HG03342 (cell line): ENCODE data around the gene SCARB2.
A peak's percentile ranks its signal among the peaks of the same experiment; 100 is the strongest.

ENCODE experiments used
- ATAC-seq: cut with Tn5 transposase; IDR thresholded peaks from one replicate; pipeline ENCODE4 v1.9.1; 2021; ENCODE audit warnings: mild to moderate bottlenecking, moderate library complexity; ENCODE audit not compliant: unreplicated experiment

SCARB2 gene

DNA sequence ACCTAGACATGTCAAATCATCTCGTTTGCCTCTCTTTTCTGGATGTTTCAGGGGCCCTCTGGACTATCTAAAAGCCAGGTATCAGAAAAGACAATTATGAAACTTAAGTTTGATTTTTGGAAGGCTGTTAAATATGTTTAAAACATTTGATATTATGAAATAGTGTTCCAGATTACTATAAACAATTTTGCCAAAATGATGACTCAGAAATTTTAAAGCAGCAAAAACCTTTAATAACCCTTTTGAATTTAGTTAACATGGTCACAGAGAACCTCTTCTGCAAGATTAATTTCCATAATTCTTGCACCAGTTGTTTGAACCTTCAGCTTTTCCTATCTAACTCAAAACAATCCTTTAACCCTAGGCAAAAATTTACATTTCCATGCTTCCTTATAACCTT, 19.1 kb upstream of the SCARB2 start:
- no peak for ATAC-seq

DNA sequence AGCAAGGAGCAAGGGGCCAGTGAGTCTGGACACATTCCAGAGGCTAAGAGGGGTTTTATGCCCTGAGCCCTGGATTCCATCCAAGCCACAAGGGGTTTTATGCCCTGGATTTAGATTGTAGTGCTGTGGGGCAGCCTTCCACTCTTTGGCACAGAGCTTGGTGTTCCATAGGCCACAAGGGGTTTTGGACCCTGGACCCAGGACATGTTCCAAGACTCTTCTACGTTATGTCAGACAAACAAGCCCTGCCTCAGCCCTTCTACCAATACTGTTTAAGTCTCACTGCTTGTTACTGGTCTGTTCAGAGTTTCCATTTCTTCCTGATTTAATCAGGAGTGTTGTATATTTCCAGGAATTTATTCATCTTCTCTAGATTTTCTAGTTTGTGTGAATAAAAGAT, 12.8 kb upstream of the SCARB2 start:
- ATAC-seq, result no peak

DNA sequence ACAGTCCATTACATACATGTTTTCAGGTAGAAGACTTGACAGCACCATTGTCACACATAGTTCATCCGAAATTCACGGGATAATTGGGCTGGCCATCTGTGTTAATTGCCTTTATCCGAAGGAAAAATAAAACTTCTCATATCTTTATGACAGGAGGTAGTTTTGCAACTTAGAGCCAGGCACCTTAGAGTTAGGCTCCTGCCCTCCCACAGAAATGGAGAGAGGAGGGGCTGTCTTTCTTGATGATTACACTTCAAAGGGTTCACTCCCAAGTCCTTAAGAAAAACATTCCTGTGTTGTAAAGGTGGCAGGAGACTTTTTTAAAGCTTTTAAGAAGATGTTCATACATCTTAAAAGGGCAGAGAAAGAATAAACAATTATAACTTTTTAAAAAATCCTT, 10.5 kb upstream of the SCARB2 start:
- ATAC-seq, result no peak

DNA sequence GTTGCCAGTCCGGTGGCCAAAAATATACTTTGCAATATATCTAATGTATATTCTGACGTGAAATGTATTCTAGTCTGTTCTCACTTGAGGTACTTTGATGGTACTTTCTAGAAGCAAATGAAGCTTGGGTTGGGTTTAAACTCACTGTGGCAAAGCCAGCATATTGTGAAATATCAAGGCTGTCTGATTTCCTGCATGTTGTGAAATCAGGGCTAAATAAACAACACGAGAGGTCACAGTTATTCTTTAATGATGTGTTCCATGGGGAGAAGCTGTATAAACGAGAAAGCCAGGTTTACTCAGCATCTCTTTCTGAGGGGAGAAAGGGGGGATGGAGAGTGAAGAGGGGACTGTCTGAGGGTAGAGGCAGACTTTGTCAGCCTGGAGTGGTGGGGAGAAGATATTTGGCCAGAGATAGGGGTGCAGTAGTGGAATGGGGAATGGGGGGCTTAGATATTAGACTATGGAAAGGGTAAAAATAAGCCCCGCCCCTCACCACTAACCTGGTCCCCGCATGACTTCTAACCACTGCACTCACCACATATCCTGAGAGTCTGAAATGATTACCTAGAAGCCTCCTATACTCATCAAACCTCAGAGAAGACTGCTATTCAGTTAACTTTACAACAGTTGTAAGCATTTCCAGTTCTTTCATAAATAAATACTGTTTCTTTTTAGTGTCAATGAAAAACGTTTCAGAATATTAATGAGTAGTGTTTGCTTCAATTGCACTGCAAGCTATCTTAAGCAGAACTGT, 5.9 kb upstream of the SCARB2 start:
- no peak for ATAC-seq

DNA sequence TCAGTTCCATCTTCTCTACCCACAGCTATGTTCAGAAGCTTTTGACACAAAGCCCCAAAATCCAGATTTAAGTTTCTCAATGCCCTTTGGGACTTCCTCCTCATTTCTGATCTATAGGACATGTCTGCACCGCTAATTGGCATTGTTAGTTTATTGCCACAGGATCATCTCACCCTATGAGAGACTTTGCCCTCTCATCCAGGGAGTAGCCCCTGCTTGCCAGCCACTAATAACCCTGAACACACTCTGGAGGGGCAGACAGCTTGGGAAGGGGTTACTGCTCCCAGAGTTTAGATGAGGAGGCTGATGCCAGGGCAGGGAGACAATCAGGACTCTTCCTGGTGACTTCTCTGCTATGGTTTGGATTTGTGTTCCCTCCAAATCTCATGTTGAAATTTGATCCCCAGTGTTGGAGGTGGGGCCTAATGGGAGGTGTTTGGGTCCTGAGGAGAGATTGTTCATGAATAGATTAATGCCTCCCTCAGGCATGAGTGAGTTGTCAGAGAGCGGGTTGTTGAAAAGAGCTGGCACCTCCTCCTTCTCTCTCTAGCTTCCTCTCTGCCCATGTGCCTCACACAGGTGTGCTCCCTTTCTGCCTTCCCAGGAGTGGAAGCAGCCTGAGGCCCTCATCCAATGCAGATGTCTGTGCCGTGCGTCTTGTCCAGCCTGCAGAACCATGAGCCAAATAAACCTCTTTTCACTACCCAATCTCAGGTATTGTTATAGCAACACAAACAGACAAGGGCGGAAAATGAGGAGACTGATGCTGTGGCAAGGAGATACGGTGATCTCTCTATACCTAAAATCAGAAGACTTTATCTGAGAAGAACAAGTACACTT, 3.6 kb upstream of the SCARB2 start:
- no peak for ATAC-seq

DNA sequence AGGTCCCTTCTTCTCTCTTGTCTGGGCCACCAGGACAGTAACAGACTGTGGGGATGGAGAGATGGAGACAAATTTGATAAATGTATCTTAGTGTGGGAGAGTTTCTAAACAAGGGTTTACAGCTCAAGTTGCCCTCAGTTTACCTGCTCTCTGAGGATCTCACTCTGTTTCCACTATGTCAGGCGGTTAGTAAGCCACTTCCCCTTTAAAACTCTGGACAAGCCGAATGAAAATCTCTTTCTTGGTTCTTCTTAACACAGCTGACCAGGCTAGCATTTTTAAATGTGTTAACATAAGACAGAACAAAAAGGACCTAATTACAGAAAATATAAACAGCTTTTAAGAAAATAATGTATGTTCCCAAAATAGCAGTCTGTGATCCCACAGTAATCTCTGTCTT, 2.9 kb upstream of the SCARB2 start:
- ATAC-seq, result no peak

DNA sequence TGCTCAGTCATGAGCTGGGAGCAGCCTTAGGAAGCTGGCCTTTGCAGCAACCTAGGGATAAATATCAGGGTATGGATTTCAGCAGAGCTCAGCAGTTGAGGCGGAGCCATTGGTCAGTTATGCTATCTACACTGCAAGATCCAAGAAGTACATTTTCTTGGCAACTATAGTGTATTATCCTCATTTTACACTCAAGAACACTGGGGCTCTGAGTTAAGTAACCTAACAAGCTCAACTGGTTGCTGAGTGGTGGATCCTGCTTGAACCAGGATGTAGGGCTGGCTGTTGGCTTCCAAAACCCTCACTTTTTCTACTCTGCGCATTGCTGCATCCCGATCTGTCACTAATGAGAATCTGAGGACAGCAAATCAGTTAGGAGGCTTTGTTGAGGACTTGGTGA, 1.5 kb upstream of the SCARB2 start:
- ATAC-seq, result no peak

DNA sequence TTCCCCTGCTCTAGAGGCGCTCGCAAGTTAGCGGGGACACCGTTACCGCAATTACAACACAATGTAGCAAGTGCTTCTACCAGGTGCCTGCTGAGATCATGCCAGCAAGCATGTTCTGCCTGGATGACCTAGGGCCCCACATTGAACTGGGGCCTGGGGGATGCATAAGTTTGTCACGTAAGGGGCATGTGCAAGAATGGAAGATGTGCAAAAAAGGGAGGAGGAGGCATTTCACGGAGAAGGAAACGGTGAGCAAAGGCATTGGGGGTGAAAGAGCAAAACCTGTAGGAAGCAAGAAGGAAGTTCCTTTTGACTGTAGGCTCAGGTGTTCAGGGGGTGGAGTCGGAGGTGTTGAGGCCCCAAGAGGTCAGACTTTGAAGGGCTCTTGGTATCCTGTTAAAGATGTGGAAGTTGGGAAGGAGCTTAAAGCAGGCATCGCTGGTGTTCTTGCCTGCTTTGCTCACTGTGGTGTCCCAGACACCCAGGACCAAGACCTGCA, 602 bp upstream of the SCARB2 start:
- peak; percentile 5 for ATAC-seq

DNA sequence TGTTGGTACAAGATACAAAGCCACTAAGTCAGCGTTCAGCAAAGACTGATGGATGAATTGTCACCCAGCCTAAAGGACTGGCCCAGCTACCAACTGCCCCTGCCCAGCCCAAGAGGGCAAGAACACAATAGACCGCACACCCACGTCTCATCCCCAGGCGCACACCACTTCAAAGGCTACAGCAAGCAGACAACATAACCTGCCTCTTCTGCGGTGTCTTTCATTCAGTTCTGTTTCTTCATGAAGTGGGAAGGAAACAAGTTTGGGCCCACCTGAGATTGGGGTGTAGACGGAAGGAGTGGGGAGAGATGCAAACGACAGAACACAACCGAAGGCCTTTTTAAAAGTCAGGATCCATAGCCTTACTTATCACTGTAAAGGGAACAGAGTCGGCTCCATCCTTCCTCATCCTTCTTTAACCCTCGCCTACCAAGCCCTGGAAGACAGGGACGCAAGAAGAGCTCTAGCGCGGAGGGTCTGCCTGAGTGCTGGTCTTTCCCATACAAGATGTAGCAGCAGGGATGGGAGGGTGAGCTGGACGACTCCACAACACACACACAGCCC, 691 bp downstream of the SCARB2 start:
- ATAC-seq, result peak; percentile 8

DNA sequence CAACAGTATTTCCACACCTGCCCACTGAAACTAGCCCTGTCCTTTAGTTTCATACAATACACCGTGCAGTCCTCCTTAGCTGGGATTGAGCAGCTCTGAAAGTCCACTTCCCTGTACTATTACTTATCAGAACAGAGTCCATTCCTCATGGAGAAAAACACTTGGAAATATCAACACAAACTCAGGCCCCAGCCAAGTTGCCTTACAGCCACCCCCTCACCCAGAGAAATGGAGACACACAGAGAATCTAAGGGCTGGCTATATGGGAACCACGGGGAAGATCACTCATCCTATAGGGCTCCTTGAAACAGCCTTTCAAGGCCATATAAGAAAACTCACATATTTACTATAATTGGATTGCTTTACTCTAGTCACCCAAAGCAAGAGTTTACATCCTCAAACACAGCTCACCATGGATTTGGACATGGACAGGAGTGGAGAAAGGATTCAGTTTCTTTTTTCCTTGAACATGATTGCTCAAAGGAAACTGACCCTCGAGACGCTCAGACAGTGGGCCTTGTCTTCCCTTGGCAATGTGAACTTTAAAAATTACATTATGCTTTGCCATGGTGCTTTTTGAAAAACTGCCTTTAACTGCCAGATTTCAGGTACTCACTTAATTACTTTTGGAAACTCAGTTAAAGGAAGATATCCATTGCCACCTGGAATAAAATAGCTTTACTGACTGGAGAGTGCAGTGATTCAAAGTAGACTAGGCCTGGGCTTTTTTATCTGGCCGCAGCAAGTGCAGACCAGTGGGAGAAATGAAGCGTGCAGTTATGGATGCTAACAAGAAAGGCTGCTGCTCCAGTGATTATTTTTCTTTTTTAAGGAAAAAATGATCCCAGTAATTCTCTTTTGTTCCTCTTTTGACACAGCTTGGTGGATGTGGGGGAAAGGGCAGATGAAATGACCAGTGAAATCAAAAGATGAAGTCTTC, 1.6 kb downstream of the SCARB2 start:
- no peak for ATAC-seq

DNA sequence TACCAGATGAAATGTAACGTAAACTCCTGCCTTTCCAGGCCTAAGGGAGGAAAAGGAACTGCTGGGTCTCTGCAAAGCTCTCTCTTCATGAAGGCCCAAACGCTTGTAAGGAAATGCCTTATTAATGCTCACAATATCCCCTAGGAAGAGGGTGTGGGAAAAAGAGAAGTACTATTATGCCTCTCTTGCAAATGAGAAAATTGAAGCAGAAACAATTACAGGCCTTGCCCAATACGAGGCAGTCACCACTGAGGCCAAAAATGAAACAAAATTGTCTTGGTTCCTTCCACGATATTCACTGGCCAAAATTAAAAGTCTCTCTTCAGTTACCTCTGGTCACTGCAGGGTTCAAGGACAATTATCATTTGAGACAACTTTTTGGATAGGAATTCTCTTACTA, 3.2 kb downstream of the SCARB2 start:
- ATAC-seq, result no peak

DNA sequence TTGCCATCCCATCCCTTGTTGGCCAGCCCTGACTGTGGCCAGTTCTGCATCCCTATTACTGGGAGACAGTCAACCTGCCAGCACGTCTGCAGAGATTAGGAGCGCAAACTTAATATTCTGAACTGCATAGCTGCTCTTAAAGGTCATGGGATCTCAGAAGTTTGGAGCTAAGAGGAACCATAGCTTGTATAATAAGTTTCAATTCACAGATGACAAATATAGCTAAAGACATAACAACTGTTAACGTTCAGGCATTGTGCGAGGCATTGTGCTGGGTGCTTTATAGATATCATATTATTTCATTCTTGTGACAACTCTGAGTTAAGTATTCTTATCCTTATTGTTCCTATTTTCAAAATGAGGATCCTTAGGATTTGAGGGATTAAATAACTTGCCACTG, 3.7 kb downstream of the SCARB2 start:
- no peak for ATAC-seq

DNA sequence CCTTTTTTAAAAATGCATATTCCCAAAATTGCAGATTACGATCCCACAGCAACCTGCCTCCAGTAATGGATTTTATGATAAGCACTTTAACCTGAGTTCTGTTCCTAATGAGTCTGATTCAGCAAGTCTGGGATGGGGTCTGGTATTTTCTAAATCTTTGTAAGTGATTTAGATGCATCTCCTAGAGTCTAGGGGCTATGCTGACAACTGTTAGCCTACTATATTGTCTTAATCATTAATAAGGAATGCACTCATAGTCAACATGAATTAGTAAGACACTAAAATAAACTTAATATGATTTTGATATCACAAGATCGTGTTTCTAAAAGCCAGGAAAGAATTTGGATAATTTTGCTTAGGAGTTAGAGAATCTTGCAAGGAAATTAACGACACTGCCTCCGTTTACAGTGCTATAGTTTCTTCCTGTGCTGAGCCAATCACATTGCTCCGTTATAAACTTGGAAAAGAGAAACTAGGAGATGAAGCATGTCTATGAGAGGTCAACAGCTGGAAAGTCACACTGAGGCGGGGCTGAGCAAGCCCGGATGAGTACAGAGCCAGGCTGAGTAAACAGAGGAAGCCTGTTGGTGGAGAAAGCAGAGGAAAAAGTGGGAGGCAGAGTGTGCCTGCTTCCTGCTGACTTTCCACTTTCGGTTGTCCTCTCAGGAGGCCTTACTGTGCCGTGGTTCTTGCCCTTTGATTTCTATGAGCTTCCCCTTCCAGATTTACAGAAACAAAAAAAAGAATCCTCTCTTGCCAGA, 5.4 kb downstream of the SCARB2 start:
- no peak for ATAC-seq

DNA sequence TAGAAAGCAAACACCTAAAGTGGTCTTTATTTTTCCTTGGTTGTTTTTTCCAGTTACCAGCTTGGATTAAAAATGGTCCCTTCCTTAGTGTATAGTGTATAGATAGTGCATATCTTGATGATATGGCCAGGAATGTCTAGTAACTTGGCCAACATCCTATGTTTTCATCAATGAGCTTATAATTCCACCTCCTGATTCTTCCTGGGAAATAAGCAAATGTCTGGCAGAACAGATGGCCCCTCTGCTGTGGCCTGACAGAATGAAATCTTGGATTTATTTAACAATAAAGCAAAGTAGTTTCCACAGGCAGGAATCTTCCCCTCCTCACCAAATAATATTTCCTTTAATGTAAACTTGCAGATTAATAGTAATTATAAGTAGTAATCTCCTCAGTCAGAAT, 6.1 kb downstream of the SCARB2 start:
- ATAC-seq, result no peak

DNA sequence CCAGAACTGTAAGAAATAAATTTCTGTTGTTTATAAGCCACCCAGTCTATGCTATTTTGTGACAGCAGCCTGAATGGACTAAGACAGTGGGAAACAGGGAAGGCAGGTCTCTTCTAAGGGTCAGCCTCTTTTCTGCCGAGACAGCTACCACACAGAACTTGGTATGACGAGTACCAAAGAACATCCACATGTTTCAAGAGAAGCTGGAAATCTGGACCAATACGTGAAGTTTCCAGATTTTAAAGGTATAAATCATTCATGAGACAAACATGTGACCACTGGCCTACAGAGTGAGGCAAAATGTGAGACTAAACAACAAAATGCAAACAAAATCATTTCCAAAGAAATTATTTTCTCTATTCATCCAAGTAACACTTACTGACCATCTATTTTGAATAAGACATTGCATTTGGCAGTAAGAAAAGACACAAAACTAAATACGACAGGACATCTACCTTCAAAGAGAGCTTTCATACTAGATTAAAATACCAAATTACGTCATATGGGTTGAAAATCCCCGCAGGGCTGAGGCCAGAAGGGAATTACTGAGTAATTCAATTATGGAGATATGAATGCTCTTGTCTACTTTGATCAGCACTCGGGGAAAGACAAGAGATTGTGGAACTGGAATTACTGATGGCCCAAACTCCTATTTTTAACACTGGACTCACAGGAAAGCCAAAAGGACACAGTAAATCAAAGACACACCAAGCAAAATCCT, 7.2 kb downstream of the SCARB2 start:
- no peak for ATAC-seq

DNA sequence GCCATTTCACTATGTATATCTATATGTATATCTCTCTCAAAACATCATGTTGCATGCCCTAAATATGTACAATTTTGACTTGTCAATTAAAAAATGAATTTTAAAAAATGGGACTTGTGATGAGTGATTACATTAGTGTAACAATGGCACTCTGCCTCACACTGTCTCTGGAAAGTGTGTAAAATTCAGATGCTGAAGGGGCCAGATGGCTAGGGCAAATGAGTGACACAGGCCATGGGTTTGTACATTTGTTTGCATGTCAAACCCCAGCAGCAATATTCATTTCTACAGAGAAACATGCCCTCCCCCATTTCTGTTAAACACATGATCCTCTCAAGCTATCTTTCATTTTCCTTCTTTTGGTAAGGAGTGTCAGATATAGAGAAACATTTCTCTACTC, 8.1 kb downstream of the SCARB2 start:
- ATAC-seq, result no peak

DNA sequence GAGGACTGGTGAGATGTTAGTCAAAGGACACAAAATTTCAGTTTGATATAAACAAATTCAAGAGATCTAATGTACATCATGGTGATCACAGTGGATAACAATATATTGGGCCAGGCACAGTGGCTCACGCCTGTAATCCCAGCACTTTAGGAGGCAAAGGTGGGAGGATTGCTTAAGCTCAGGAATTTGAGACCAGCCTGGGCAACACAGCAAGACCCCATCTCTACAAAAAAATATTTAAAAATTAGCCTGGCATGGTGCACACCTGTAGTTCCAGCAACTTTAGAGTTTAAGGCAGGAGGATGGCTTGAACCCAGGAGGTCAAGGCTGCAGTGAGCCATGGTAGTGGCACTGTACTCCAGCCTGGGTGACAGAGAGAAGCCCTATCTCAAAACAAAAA, 8.7 kb downstream of the SCARB2 start:
- ATAC-seq, result no peak

DNA sequence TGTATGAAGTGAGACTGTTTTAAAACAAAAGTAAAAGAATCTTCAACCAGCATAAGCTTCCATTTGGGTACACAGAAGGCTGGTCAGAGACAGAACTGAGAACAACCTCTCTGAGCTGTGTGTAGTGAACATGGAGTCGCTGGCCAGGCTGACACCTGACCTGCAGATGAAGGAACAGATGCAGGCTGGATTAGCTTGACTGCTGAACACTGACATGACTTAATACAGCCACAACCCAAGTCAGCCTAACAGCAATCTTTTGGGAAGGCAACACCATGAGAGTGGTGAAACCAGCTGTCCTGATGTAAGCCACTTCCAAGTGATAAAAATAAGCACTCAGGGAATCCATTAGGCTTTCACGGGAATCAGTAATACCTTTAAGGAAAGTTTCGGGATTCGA, 10.1 kb downstream of the SCARB2 start:
- ATAC-seq, result no peak

DNA sequence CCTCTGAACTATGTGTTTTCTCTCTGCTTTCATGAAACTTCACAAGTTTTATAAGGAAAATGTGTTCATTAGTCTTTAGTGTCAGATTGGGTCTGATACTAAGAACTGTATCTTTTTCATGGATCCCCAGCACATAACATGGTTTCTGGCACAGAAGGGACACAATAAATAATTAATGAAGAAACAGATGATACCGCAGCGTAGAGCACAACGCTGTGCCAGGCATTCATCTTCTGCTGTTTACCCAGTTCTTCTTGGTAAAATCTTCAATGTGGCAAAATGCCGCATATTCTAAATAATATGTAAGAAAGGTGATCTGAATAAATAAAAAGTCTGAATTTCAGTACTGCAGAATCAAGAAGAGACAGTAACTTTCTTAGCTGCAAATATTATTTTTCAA, 12.3 kb downstream of the SCARB2 start:
- ATAC-seq, result no peak
